Activated T-helper 2 cell treated with anti-CD3 and anti-CD28 coated beads, Interferon-gamma antibody, Interleukin-2, Interleukin-4, amounts not matched to agents 10 μg/mL and 5 μg/mL and 100 μg/mL, durations not matched to agents 14 hours and 24 hours and 36 hours (primary cell): Measurements from ENCODE around the gene OXNAD1. TPM values are rescaled to one million over a fixed set of nuclear protein-coding genes. Genes with fewer than 3 reads are reported as not detected.

Experiments used
- DNase-seq: peaks from one replicate; pipeline ENCODE4 v3.0.0; 2021; ENCODE audit warnings: low spot score
- H3K27ac Mint-ChIP-seq: one replicate; pipeline ENCODE4 v1.8.0; 2021; ENCODE audit warnings: mixed read lengths
- H3K27me3 Mint-ChIP-seq: one replicate; pipeline ENCODE4 v1.8.0; 2021; ENCODE audit warnings: low read depth, mixed read lengths
- H3K36me3 Mint-ChIP-seq: one replicate; pipeline ENCODE4 v1.8.0; 2021; ENCODE audit warnings: low read depth, mixed read lengths
- H3K4me1 Mint-ChIP-seq: one replicate; pipeline ENCODE4 v1.8.0; 2021; ENCODE audit warnings: low read depth, mixed read lengths
- H3K4me3 Mint-ChIP-seq: one replicate; pipeline ENCODE4 v1.8.0; 2021; ENCODE audit warnings: low read depth, mild to moderate bottlenecking, moderate library complexity, mixed read lengths
- H3K9me3 Mint-ChIP-seq: one replicate; pipeline ENCODE4 v1.8.0; 2021; ENCODE audit warnings: mixed read lengths
- intact Hi-C: fragments of 100-400 bp; cut with micrococcal nuclease; formaldehyde crosslinking; loops from one replicate; pipeline ENCODE4 v1.15.1; 2023
- total RNA-seq: library from RNA; stranded (reverse); gene quantifications from 2 replicates; pipeline ENCODE4 v1.2.3, GENCODE V29; 2022

The OXNAD1 gene
- total RNA-seq, 1 donor from 2014 or later: 18.7 TPM

- Mint-ChIP-seq H3K9me3 (peaks cover 18% of the 10 kb centered on the region), H3K36me3 (peaks cover 59% of the 10 kb centered on the region), H3K27ac (peak overlapping the region; percentile 35), H3K27me3 (no peaks in the 10 kb centered on the region), H3K4me3 (peak overlapping the region; percentile 82), H3K4me1 (peaks cover 81% of the 10 kb centered on the region)
- intact Hi-C loops: loop anchor here (10.0 kb wide), 1 partner anchor 945 kb away; no protein-coding TSS in a partner anchor
- DNase-seq: no peak
Measured at GRCh38 chr3:16289144-16289889, 24.3 kb downstream of the OXNAD1 start.

DNA sequence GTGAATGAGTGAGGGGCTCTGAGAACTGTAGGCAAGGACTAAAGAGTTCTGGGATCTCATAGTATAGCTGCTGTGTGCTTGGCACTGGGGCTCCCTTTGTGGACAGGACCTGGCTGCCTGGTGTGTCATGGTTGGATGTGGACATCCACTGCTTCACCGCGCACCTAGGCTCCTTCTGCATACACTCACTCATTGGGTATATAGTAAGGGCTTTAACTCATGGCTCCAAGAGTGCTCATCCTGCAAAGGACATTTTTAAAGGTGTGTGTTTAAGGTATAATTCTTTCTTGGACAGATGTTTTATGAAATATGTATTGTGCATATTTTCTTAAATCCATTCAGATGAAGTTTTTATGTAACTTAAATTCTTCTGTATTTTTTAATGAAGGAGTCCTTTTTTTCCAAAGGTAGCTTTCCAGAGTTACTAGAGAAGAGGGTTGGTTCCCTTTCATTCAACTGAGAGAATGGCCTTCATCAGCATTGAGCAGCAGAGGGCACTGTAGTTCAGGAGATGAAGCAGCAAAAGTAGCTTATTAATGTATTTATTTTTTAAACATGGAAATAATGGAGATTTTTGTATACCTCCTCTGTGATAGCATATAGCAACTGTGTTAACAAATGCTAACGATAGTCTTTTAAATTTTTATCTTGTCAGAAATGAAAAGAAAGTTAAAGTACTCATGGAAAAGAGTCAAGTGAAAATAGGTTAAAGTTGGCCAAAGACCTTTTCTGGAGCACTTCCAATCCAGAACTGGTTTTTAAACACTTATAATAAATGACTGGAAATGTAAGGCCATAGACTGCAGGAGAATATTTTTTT, 25.2 kb downstream of the OXNAD1 start:
- Mint-ChIP-seq H3K27me3 (no peaks in the 10 kb centered on the region), H3K27ac (peak overlapping the region; percentile 68), H3K4me1 (peaks cover 80% of the 10 kb centered on the region), H3K9me3 (peaks cover 22% of the 10 kb centered on the region), H3K36me3 (peaks cover 60% of the 10 kb centered on the region), H3K4me3 (peak overlapping the region; percentile 82)
- intact Hi-C loops: loop anchor here (1.0 to 10.0 kb wide), 6 partner anchors 25 to 865 kb away; partner anchors contain the start of gene OXNAD1
- no peak for DNase-seq

DNA sequence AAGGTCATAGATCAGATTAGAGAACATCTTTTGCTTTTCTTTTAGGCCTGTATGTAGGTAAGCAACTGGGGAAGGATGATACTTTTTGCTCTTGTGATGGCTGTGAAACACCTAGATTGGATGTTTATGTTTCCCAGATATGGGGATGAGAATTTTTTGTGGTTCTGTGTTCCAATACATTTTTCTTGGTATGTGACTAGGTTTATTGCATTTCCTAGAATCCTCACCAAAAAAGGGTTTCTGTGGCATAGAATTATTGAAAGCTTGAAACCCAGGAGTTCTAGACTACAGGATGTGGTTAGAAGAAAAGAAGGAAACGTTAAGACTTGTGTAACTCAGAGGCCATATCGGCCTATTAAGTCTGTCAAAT, 25.8 kb downstream of the OXNAD1 start:
- no peak for DNase-seq
- peak overlapping the region; percentile 68 for H3K27ac Mint-ChIP-seq
- H3K4me3 Mint-ChIP-seq: peak overlapping the region; percentile 82
- peaks cover 65% of the 10 kb centered on the region for H3K36me3 Mint-ChIP-seq
- no peaks in the 10 kb centered on the region for H3K27me3 Mint-ChIP-seq
- intact Hi-C loops: loop anchor here (1.0 to 10.0 kb wide), 8 partner anchors 10 to 864 kb away; partner anchors contain the start of gene OXNAD1
- peaks cover 80% of the 10 kb centered on the region for H3K4me1 Mint-ChIP-seq
- peaks cover 25% of the 10 kb centered on the region for H3K9me3 Mint-ChIP-seq

GRCh38 chr3:16294844-16295243, 29.8 kb downstream of the OXNAD1 start:
- no peaks in the 10 kb centered on the region for H3K27me3 Mint-ChIP-seq
- H3K4me3 Mint-ChIP-seq: peak overlapping the region; percentile 40
- H3K9me3 Mint-ChIP-seq: peaks cover 26% of the 10 kb centered on the region
- DNase-seq: no peak
- peaks cover 70% of the 10 kb centered on the region for H3K4me1 Mint-ChIP-seq
- H3K27ac Mint-ChIP-seq: peak overlapping the region; percentile 54
- H3K36me3 Mint-ChIP-seq: peaks cover 86% of the 10 kb centered on the region
- intact Hi-C loops: loop anchor here (10.0 kb wide), 2 partner anchors 530 to 860 kb away; no protein-coding TSS in a partner anchor

DNA sequence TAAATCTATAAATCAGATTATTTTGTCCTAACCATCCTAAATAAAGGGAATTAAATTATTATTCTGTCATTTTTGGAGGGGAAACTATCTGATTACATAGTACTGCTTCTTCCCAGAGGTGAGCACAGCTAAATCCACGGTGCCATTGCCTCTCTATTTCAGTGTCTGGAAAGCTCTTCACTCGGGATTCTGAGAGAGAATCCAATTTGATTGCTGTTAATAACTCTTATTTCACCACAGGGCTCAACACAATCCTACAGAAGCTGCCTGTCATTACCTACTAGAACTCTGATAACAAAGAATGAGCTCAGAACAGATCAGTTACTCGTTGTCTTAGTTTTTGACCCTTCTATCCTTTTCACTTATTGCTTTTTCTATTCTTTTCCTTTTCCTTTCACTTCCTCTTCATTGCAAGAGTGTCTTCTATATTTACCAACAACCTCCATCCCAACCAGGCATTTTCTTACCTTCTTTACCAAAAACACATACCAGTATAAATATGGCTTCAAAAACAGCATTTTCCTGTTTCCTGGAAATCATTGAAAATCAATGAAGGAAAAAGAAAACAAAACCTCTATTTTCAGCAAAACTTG, 30.4 kb downstream of the OXNAD1 start:
- peaks cover 26% of the 10 kb centered on the region for H3K9me3 Mint-ChIP-seq
- peaks cover 70% of the 10 kb centered on the region for H3K4me1 Mint-ChIP-seq
- peak overlapping the region; percentile 9 for H3K4me3 Mint-ChIP-seq
- peaks cover 85% of the 10 kb centered on the region for H3K36me3 Mint-ChIP-seq
- intact Hi-C loops: loop anchor here (10.0 kb wide), 2 partner anchors 529 to 859 kb away; no protein-coding TSS in a partner anchor
- peak overlapping the region; percentile 40 for H3K27ac Mint-ChIP-seq
- H3K27me3 Mint-ChIP-seq: no peaks in the 10 kb centered on the region
- DNase-seq: no peak

DNA sequence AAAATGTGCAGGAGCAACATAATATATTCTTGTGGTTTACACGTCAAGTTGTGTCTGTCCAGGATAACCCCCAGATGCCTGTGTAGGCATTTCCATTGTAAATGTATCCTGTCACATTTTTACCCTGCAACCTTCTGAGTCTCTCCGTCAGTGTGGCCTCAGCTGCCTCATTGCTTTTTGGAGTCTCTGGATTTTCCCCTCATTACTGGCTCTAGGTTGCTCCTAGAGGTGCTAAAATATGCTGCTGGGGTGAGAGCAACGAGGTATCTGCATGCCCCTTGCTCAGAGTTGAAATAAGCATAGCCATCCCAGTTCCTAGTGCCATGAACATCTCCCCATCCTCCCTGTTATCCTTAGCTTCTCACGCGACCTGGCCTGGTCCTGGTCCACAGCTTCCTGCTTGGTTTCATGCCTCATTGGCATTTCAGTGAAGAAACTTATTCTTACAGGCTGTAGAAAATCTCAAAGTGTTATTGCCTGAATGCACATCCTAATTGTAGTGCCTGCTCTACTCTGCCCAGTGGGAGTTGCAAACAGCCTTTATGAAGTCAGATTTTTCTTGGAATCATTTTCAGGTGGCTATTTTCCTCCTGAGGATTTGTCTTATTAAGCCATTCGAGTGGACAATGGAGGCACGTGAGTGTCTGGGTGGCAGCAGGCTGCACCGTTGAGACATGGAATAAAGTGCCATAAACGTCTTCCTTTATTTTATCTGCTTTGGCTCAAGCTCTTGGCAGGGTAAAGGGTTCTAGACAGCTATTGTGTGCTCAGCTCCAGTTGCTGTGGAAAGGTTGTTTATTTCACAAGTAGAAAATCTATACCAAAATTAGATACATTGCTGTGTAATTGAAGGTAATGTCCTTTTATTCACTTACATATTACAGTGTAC, 33.2 kb downstream of the OXNAD1 start:
- Mint-ChIP-seq H3K36me3 (peaks cover 81% of the 10 kb centered on the region), H3K4me1 (peaks cover 78% of the 10 kb centered on the region), H3K27ac (peak overlapping the region; percentile 74), H3K4me3 (no peak overlapping the region), H3K9me3 (peaks cover 17% of the 10 kb centered on the region), H3K27me3 (no peaks in the 10 kb centered on the region)
- no peak for DNase-seq
- intact Hi-C loops: loop anchor here (10.0 kb wide), 2 partner anchors 527 to 857 kb away; no protein-coding TSS in a partner anchor

DNA sequence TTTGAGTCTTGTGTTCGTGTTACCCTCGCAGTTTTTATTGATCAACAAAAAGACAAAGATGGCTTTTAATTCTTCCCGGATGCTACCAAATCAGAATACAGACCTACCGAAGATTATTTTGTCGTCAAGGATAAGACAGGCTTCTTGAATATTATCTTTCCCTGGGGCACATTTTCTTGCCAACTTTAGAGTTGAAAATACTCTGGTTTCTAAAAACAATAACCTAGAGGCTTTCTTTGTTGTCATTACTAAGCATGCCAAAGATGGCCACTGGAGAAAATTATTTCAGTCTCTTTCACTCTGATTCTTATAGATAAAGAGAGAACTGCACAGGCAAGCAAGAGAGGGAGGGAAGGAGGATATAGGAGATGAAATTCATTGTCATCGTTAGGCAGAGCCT, 33.9 kb downstream of the OXNAD1 start:
- peaks cover 11% of the 10 kb centered on the region for H3K9me3 Mint-ChIP-seq
- no peaks in the 10 kb centered on the region for H3K27me3 Mint-ChIP-seq
- peaks cover 79% of the 10 kb centered on the region for H3K4me1 Mint-ChIP-seq
- H3K4me3 Mint-ChIP-seq: no peak overlapping the region
- peak overlapping the region; percentile 4 for H3K27ac Mint-ChIP-seq
- DNase-seq: no peak
- intact Hi-C loops: loop anchor here (10.0 kb wide), 2 partner anchors 526 to 856 kb away; no protein-coding TSS in a partner anchor
- H3K36me3 Mint-ChIP-seq: peaks cover 77% of the 10 kb centered on the region

DNA sequence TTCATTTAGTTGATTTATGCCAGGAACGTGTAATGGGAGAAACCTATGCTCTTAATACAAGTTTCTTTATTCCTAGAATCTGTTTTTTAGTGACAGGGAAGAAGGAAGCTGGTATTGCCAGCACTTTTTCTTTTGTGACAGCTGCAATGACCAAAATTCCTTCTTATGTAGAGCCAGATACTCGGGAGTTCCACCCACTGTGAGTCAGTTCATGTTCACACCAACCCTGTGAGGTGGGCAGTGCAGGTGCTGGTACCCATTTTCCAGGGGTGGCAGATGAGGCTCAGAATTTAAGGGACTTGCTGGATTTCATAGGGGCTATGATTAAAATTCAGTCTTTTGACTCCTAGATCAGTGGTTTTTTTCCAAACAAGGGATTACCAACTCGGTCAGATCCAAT, 34.7 kb downstream of the OXNAD1 start:
- intact Hi-C loops: loop anchor here (2.0 to 10.0 kb wide), 7 partner anchors 78 to 985 kb away; no protein-coding TSS in a partner anchor
- peaks cover 7% of the 10 kb centered on the region for H3K9me3 Mint-ChIP-seq
- peaks cover 77% of the 10 kb centered on the region for H3K36me3 Mint-ChIP-seq
- H3K4me3 Mint-ChIP-seq: no peak overlapping the region
- peak overlapping the region; percentile 94 for H3K27ac Mint-ChIP-seq
- DNase-seq: no peak
- no peaks in the 10 kb centered on the region for H3K27me3 Mint-ChIP-seq
- H3K4me1 Mint-ChIP-seq: peaks cover 84% of the 10 kb centered on the region

- peak overlapping the region; percentile 94 for H3K27ac Mint-ChIP-seq
- no peak overlapping the region for H3K4me3 Mint-ChIP-seq
- peaks cover 85% of the 10 kb centered on the region for H3K4me1 Mint-ChIP-seq
- no peaks in the 10 kb centered on the region for H3K27me3 Mint-ChIP-seq
- peaks cover 4% of the 10 kb centered on the region for H3K9me3 Mint-ChIP-seq
- H3K36me3 Mint-ChIP-seq: peaks cover 78% of the 10 kb centered on the region
- intact Hi-C loops: loop anchor here (2.0 to 10.0 kb wide), 5 partner anchors 77 to 986 kb away; no protein-coding TSS in a partner anchor
- DNase-seq: no peak
Measured at GRCh38 chr3:16300307-16300706, 35.3 kb downstream of the OXNAD1 start.

- Mint-ChIP-seq H3K27me3 (no peaks in the 10 kb centered on the region), H3K4me3 (peak overlapping the region; percentile 82), H3K36me3 (peaks cover 78% of the 10 kb centered on the region), H3K9me3 (peaks cover under 1% of the 10 kb centered on the region), H3K4me1 (peaks cover 85% of the 10 kb centered on the region), H3K27ac (peak overlapping the region; percentile 94)
- DNase-seq: peak; percentile 58
- intact Hi-C loops: loop anchor here (1.0 to 10.0 kb wide), 7 partner anchors 8 to 986 kb away; no protein-coding TSS in a partner anchor
Measured at GRCh38 chr3:16300881-16301359, 35.9 kb downstream of the OXNAD1 start.

GRCh38 chr3:16301507-16301906, 36.5 kb downstream of the OXNAD1 start:
- Mint-ChIP-seq H3K27ac (peak overlapping the region; percentile 94), H3K4me3 (peak overlapping the region; percentile 82), H3K36me3 (peaks cover 78% of the 10 kb centered on the region), H3K27me3 (no peaks in the 10 kb centered on the region), H3K9me3 (no peaks in the 10 kb centered on the region), H3K4me1 (peaks cover 86% of the 10 kb centered on the region)
- DNase-seq: no peak
- intact Hi-C loops: loop anchor here (1.0 to 10.0 kb wide), 7 partner anchors 8 to 987 kb away; no protein-coding TSS in a partner anchor
